GM10266 (cell line): Measurements from ENCODE around the gene PLBD1.

Source experiments
- DNase-seq: peaks from one replicate; pipeline ENCODE4 v3.0.0; 2012; ENCODE audit errors: extremely low spot score
- CTCF ChIP-seq: IDR thresholded peaks from 2 replicates; pipeline ENCODE4 v1.5.1; 2012; ENCODE audit warnings: mild to moderate bottlenecking, low read depth; ENCODE audit not compliant: control insufficient read depth, insufficient read depth; ENCODE audit errors: missing control alignments

The PLBD1 gene

GRCh38 chr12:14605401-14605989, 37.8 kb upstream of the PLBD1 start:
- DNase-seq, result no peak
- TF ChIP-seq CTCF, result no peak

GRCh38 chr12:14601692-14602478, 34.2 kb upstream of the PLBD1 start:
- DNase-seq, result no peak

GRCh38 chr12:14597480-14597879, 29.8 kb upstream of the PLBD1 start:
- TF ChIP-seq CTCF, result no peak

More at GRCh38 chr12:14601692-14602478, 34.2 kb upstream of the PLBD1 start:
- no peak for TF ChIP-seq CTCF

GRCh38 chr12:14591719-14592118, 24.0 kb upstream of the PLBD1 start:
- TF ChIP-seq CTCF, result no peak
- DNase-seq, result no peak

More at GRCh38 chr12:14597480-14597879, 29.8 kb upstream of the PLBD1 start:
- DNase-seq, result no peak

- DNase-seq, result no peak
- no peak for TF ChIP-seq CTCF
Observed at GRCh38 chr12:14589169-14590004, 21.7 kb upstream of the PLBD1 start.

GRCh38 chr12:14588571-14588970, 20.9 kb upstream of the PLBD1 start:
- no peak for TF ChIP-seq CTCF
- no peak for DNase-seq
